NCI-H446 treated with DMSO at 0.1 percent for 48 hours (cell line): ENCODE results near the gene MMP2.

ENCODE experiments used
- DNase-seq: peaks from one replicate; lab custom pipeline; 2025; lab: John Stamatoyannopoulos, UW

MMP2 gene

GRCh38 chr16:55494994-55495421, 16.0 kb downstream of the MMP2 start:
- peak; percentile 25 for DNase-seq

GRCh38 chr16:55495616-55496289, 16.8 kb downstream of the MMP2 start:
- no peak for DNase-seq

GRCh38 chr16:55496509-55497145, 17.6 kb downstream of the MMP2 start:
- no peak for DNase-seq

- no peak for DNase-seq
These were observed 18.6 kb downstream of the MMP2 start for GRCh38 chr16:55497558-55497957.

GRCh38 chr16:55498101-55498500, 19.1 kb downstream of the MMP2 start:
- no peak for DNase-seq

GRCh38 chr16:55499281-55499680, 20.3 kb downstream of the MMP2 start:
- DNase-seq, result no peak

GRCh38 chr16:55499951-55500529, 21.0 kb downstream of the MMP2 start:
- DNase-seq, result no peak

GRCh38 chr16:55500530-55501011, 21.6 kb downstream of the MMP2 start:
- DNase-seq, result no peak

- no peak for DNase-seq
These were observed 22.7 kb downstream of the MMP2 start for GRCh38 chr16:55501549-55502322.

GRCh38 chr16:55502801-55503366, 23.9 kb downstream of the MMP2 start:
- peak; percentile 92 for DNase-seq

GRCh38 chr16:55503726-55504550, 24.9 kb downstream of the MMP2 start:
- no peak for DNase-seq

GRCh38 chr16:55505333-55506015, 26.5 kb downstream of the MMP2 start:
- DNase-seq, result no peak

- no peak for DNase-seq
These were observed 27.1 kb downstream of the MMP2 start for GRCh38 chr16:55506083-55506482.

GRCh38 chr16:55506708-55507107, 27.7 kb downstream of the MMP2 start:
- no peak for DNase-seq

GRCh38 chr16:55508271-55508921, 29.4 kb downstream of the MMP2 start:
- DNase-seq, result no peak

- peak; percentile 5 for DNase-seq
These were observed 30.2 kb downstream of the MMP2 start, which contains the start of gene LPCAT2 for GRCh38 chr16:55508941-55509931. TSS of gene LPCAT2 (plus strand) at chr16:55509072. CDS start at chr16:55509182, 110 bp downstream.

- DNase-seq, result no peak
These were observed 31.3 kb downstream of the MMP2 start for GRCh38 chr16:55510185-55510805.

GRCh38 chr16:55512941-55513340, 33.9 kb downstream of the MMP2 start:
- no peak for DNase-seq
